HG03135 (cell line): ENCODE measurements around the gene OBP2B.

Source experiments
- ATAC-seq: cut with Tn5 transposase; IDR thresholded peaks from one replicate; pipeline ENCODE4 v1.9.1; 2021; ENCODE audit warnings: mild to moderate bottlenecking, moderate library complexity; ENCODE audit not compliant: unreplicated experiment

Gene OBP2B

DNA sequence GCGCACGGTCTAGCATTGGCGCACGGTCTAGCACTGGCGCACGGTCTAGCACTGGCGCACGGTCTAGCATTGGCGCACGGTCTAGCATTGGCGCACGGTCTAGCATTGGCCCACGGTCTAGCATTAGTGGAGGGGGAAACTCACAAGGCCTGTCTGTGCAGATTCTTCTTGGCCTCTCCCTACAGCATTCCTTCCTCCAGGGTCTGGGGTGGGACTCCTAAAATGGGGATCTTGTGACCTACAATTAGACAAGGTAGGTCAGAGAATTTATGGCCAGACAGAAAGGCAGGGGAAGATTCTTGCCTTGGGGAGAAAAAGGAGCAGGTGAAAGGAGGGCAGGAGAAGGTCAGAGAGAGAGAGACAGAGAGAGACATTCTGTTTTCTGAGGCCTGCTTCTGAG is 39.9 kb downstream of the OBP2B start:
- ATAC-seq, result no peak

GRCh38 chr9:133168432-133168831 is 40.6 kb downstream of the OBP2B start:
- ATAC-seq, result no peak

DNA sequence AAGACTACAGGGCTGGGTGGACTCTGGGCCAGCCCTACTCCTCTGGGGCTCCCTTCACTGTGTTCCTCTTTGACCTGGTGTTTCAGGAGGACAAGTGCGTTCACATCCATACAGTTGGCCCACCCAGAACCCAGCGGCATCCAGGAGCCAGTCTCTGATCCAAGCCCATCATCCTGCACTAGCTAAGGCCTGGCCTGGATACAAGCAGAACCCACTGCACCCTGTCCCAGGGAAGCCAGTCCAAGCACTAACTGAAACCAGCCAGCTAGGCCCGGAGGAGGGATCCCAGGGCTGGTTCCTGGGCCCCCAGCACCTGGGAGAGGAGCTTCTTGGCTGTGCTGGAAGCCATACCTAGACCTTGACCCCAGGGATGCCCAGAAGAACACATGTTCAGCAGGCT is 41.3 kb downstream of the OBP2B start:
- ATAC-seq, result no peak

- ATAC-seq, result no peak
These were observed 41.8 kb downstream of the OBP2B start for GRCh38 chr9:133167096-133167730.

GRCh38 chr9:133166392-133166791 is 42.7 kb downstream of the OBP2B start:
- no peak for ATAC-seq

- ATAC-seq, result no peak
These were observed 43.7 kb downstream of the OBP2B start for GRCh38 chr9:133165452-133165730.

DNA sequence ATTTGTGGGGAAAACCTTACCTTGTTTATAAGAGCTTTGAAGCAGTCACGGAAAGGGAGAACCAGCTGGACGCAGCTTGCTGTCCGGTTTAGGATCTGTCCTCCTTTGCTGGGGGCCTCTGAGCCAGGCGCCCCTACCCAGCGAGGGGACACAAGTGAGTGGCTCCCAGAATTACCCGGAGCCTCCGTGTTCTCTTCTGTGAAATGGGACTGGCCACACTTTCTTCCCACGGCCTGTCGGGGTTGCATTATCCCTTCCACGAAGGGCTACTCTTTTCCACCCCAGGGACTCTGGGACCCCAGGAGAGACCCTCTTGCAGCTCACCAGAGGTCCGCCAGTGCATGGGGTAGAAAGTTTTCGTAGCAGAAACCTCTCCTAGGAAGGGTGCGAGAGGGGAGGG is 44.9 kb downstream of the OBP2B start:
- ATAC-seq, result no peak

DNA sequence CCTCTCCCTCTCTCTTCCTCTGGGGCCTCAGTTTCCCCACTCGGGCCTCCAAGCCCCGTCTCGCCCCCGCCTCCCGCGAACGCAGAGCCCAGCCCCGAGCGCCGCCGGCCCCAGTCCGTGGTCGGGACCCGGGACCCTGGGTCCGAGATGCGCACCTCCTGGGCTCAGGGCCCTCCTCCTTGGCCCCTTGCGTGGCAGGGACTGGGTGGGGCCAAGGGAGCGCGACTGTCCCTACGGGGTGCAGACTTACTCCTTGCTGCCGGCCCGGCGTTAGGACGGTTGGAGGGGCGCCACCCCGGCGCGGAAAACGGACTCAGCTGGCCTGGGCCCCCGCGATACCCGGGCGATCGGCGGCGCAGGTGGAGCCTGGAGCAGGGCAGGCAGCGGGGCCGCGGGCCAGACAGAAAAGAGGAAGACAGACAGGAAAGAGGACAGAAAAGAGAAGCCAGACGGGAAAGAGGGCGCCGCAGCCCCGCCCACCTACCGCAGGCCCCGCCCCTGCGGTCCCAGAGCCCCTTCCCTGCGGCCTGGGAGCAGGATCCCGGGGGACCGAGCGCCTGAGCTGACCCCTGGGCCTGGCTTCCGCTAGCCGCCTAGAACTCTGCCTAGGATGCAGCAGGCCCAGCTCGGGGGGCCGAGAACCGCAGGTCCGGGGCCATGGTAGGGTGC is 45.4 kb downstream of the OBP2B start, which contains the start of gene GBGT1:
GBGT1 (minus strand) TSS at position 411 of the 669 bp plus-strand sequence. CDS start 1,502 bp downstream, outside the sequence.
- ATAC-seq, result no peak

GRCh38 chr9:133162861-133163503 is 46.1 kb downstream of the OBP2B start:
- ATAC-seq, result no peak

DNA sequence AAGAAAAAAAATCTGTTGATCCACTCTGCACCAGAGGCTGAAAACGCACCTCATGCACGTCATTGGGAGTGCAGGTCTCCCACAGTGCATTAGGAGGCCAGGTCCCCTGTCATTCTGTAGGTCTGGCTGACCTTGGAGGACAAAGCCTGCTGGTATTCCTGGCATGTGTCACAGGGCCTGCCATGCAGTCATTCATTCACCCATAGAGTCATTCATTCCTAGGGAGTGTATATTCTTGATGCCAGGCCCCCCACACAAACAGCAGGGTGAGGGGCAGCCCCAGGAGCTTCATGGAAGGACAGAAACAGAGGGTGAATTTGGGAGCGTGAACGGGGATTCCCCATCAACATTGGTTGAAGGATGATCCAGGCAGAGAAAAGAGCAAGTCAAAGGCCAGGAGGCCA is 47.5 kb downstream of the OBP2B start:
- ATAC-seq, result no peak

DNA sequence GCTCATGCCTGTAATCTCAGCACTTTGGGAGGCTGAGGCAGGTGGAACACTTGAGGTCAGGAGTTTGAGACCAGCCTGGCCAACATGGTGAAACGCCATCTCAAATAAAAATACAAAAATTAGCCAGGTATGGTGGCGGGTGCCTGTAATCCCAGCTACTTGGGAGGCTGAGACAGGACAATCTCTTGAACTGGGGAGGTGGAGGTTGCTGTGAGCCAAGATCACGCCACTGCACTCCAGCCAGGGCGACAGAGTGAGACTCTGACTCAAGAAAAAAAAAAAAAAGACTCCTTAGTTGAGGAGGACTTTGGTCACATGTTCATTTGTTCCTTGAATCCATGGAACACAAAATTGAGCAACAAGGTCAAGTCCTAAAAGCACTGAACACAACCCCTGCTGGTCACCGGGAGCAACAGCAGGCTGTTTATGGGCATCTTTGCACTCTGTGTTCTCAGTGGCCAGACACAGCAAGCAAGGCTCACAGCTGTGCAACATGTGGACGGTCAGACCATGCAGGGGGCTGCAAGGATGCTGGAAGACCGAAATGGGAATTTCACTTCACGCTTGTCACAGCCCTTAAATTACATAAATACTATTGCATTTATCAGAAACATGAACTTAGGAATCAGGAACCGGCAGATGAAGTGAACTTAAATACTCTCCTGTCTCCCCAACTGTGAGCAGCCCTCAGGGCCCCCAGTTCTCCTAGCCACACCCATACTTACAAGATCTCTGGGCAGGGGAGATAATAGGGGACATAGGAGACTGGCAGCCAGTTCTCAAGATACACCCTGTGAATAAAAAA is 48.1 kb downstream of the OBP2B start:
- ATAC-seq, result no peak

GRCh38 chr9:133158695-133159094 is 50.4 kb downstream of the OBP2B start:
- no peak for ATAC-seq
